Prostate gland (tissue), 2 donors: ENCODE results near the gene C11orf91.

Experiments used
- CTCF ChIP-seq, 4 experiments: fragments of 200-600 bp in 2 of 4; fragments of 450-650 bp in 2 of 4; sonication (generic) in 2 of 4; IDR thresholded peaks; 1 replicate in 3 of 4; 2 replicates in 1 of 4; pipeline ENCODE4 v1.5.1; 2016 to 2019; ENCODE audit warnings: antibody characterized with exemption in 4 of 4, mild to moderate bottlenecking in 2 of 4, moderate library complexity in 2 of 4
- POLR2A ChIP-seq: fragments of 450-650 bp; IDR thresholded peaks from one replicate; pipeline ENCODE4 v1.6.1; 2016; ENCODE audit warnings: antibody characterized with exemption, mild to moderate bottlenecking
- POLR2AphosphoS5 ChIP-seq: sonication (generic); formaldehyde crosslinking; IDR thresholded peaks from one replicate; pipeline ENCODE4 v1.6.1; 2017; ENCODE audit warnings: antibody characterized with exemption

GRCh38 chr11:33651990-33652389 lies 48.6 kb downstream of the C11orf91 start:
- TF ChIP-seq POLR2AphosphoS5 (no peak), CTCF (IDR thresholded peaks at IDR 0.05) (no peak), POLR2A (no peak)
